OCI-LY7 (cell line): ENCODE data around the gene CASK. TPM values are rescaled to one million over a fixed set of nuclear protein-coding genes. Genes with fewer than 3 reads are reported as not detected.

ENCODE experiments used
- BruUV-seq: library from RNA; stranded (reverse); fragments of 400-500 nt; replicated peaks from 2 replicates; lab custom pipeline; 2021; lab: Mats Ljungman, UMichigan
- CTCF ChIA-PET: fragments of 300-600 bp; sonication (Branson Sonifier 250); formaldehyde crosslinking; loops from one replicate; lab custom pipeline; 2022; ENCODE audit warnings: antibody characterized with exemption; ENCODE audit not compliant: unreplicated experiment; lab: Charles Lee
- POLR2A ChIA-PET: fragments of 300-600 bp; sonication (Branson Sonifier 250); formaldehyde crosslinking; loops from one replicate; lab custom pipeline; 2022; ENCODE audit warnings: antibody characterized with exemption; lab: Charles Lee
- DNase-seq: peaks from one replicate; pipeline ENCODE4 v3.0.0-alpha.2; 2015; ENCODE audit warnings: low spot score
- H2AFZ ChIP-seq: fragments of 200-600 bp; sonication (generic), shearing (Covaris generic); 2 replicates; pipeline ENCODE4 v1.6.1; 2014; ENCODE audit warnings: mild to moderate bottlenecking, antibody characterized with exemption, low read length, moderate library complexity
- H3K27ac ChIP-seq: fragments of 200-600 bp; sonication (generic); 2 replicates; pipeline ENCODE4 v1.5.1; 2014; ENCODE audit warnings: mixed run types, low read depth, mild to moderate bottlenecking, moderate library complexity, low read length, inconsistent platforms; ENCODE audit not compliant: poor library complexity, severe bottlenecking
- H3K36me3 ChIP-seq: fragments of 200-600 bp; sonication (generic); 2 replicates; pipeline ENCODE4 v1.6.1; 2014; ENCODE audit warnings: mild to moderate bottlenecking, antibody characterized with exemption, low read length, moderate library complexity, mixed read lengths; ENCODE audit not compliant: insufficient read depth
- H3K4me1 ChIP-seq: fragments of 200-600 bp; sonication (generic); 2 replicates; pipeline ENCODE4 v1.5.1; 2014; ENCODE audit warnings: mild to moderate bottlenecking, low read length; ENCODE audit not compliant: insufficient read depth, poor library complexity, severe bottlenecking
- H3K4me2 ChIP-seq: fragments of 200-600 bp; sonication (generic); 2 replicates; pipeline ENCODE4 v1.6.1; 2014; ENCODE audit warnings: mild to moderate bottlenecking, low read length
- H3K4me3 ChIP-seq: fragments of 200-600 bp; sonication (generic); 2 replicates; pipeline ENCODE4 v1.5.1; 2014; ENCODE audit warnings: mild to moderate bottlenecking, low read depth, low read length; ENCODE audit not compliant: poor library complexity, severe bottlenecking
- H3K79me2 ChIP-seq: fragments of 200-600 bp; sonication (generic); 2 replicates; pipeline ENCODE4 v1.6.1; 2016; ENCODE audit warnings: low read depth, mild to moderate bottlenecking, low read length, moderate library complexity, mixed read lengths; ENCODE audit not compliant: insufficient read depth
- H3K9me2 ChIP-seq: fragments of 200-600 bp; sonication (generic); 2 replicates; pipeline ENCODE4 v1.6.1; 2016; ENCODE audit warnings: mild to moderate bottlenecking, low read length, mixed read lengths; ENCODE audit not compliant: insufficient read depth
- H3K9me3 ChIP-seq: fragments of 200-600 bp; sonication (generic); 2 replicates; pipeline ENCODE4 v1.6.1; 2014; ENCODE audit warnings: mild to moderate bottlenecking, mixed run types, low read length, mixed read lengths
- H4K20me1 ChIP-seq: fragments of 200-600 bp; sonication (generic); 2 replicates; pipeline ENCODE4 v1.6.1; 2014; ENCODE audit warnings: mild to moderate bottlenecking, antibody characterized with exemption, low read length, moderate library complexity, mixed read lengths; ENCODE audit not compliant: insufficient read depth
- EZH2phosphoT487 ChIP-seq: fragments of 200-600 bp; sonication (generic); IDR thresholded peaks from 2 replicates; pipeline ENCODE4 v1.6.1; 2018; ENCODE audit warnings: low read depth, borderline replicate concordance, mild to moderate bottlenecking, mixed run types, antibody characterized with exemption, low read length, moderate library complexity, mixed read lengths
- intact Hi-C: fragments of 100-400 bp; cut with micrococcal nuclease; formaldehyde crosslinking; loops from one replicate; pipeline ENCODE4 v1.10.0; 2022; ENCODE audit not compliant: unreplicated experiment
- total RNA-seq, 2 experiments: library from RNA; depleted of rRNA in 1 of 2; stranded (reverse); fragments of >200 nt in 1 of 2; shearing (Covaris generic) in 1 of 2; gene quantifications; 2 replicates each; pipeline ENCODE4 v1.2.3, GENCODE V29; 2014 to 2022
- TF ChIP-seq, protein P1 (sequence below): fragments of 200-600 bp; sonication (generic); conservative IDR thresholded peaks from 2 replicates; pipeline ENCODE4 v1.5.1; 2014; ENCODE audit warnings: mild to moderate bottlenecking, antibody characterized with exemption, low read length, moderate library complexity, mixed read lengths

CASK gene
- total RNA-seq, 2 experiments from 2014 or later: 18.6 to 29.4 TPM

DNA sequence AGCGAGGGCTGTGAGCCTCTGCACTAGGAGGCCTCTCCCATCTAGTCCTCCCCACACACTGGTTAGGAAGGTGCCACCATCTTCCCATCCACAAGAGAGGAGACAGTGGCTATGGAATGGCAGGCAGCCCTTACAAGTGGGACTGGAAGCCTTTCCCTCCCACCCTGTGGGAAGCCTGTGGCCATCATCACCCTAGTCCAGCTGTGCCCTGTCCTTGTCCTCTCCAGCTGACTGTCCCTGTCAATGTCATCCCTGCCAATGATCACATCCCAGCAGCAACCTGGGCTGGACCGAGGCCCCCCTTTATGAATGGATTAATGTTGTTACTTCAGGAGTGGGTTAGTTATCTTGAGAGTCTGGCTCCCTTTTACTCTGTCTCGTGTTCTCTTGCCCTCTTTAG, 423.4 kb downstream of the CASK start:
- H3K4me2 ChIP-seq: no peak overlapping the region
- CTCF ChIA-PET: no interaction called here
- no peak overlapping the region for H2AFZ ChIP-seq
- POLR2A ChIA-PET: no interaction called here
- no peaks in the 10 kb centered on the region for H3K9me3 ChIP-seq
- BruUV-seq: no TSS peak
- no peaks in the 10 kb centered on the region for H3K79me2 ChIP-seq
- H3K27ac ChIP-seq: no peak overlapping the region
- no peaks in the 10 kb centered on the region for H3K36me3 ChIP-seq
- H3K9me2 ChIP-seq: no peaks in the 10 kb centered on the region
- H4K20me1 ChIP-seq: no peaks in the 10 kb centered on the region
- H3K4me3 ChIP-seq: no peak overlapping the region
- DNase-seq: no peak
- no peaks in the 10 kb centered on the region for H3K4me1 ChIP-seq
- TF ChIP-seq EZH2phosphoT487: no peak
- TF ChIP-seq, protein P1, sequence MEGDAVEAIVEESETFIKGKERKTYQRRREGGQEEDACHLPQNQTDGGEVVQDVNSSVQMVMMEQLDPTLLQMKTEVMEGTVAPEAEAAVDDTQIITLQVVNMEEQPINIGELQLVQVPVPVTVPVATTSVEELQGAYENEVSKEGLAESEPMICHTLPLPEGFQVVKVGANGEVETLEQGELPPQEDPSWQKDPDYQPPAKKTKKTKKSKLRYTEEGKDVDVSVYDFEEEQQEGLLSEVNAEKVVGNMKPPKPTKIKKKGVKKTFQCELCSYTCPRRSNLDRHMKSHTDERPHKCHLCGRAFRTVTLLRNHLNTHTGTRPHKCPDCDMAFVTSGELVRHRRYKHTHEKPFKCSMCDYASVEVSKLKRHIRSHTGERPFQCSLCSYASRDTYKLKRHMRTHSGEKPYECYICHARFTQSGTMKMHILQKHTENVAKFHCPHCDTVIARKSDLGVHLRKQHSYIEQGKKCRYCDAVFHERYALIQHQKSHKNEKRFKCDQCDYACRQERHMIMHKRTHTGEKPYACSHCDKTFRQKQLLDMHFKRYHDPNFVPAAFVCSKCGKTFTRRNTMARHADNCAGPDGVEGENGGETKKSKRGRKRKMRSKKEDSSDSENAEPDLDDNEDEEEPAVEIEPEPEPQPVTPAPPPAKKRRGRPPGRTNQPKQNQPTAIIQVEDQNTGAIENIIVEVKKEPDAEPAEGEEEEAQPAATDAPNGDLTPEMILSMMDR: no peak
- intact Hi-C loops: no loop called here

DNA sequence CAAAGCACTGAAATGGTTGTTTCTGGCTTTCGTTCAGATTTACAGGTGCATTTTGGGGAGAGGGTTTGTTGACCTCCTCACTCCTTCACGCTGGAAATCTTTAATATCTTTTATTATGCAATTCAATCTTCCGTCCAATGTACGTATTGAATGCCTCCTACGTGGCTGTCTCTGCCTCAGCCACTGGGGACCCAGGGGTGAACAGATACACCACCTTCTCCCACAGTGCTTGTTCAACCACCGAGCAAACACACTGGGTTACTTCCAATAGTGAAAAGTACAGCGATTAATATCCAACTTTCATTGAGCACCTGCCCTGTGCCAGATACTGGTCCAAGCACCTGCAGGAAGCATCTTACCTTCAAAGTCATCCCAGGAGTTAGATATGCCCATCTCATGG, 424.2 kb downstream of the CASK start:
- no peak for TF ChIP-seq EZH2phosphoT487
- TF ChIP-seq, protein P1: no peak
- H4K20me1 ChIP-seq: no peaks in the 10 kb centered on the region
- no peaks in the 10 kb centered on the region for H3K9me2 ChIP-seq
- no peaks in the 10 kb centered on the region for H3K4me1 ChIP-seq
- H3K36me3 ChIP-seq: no peaks in the 10 kb centered on the region
- ChIA-PET CTCF (no interaction called here), POLR2A (no interaction called here)
- no peak overlapping the region for H3K27ac ChIP-seq
- no peak overlapping the region for H3K4me3 ChIP-seq
- no peak for DNase-seq
- no TSS peak for BruUV-seq
- no peak overlapping the region for H2AFZ ChIP-seq
- no peaks in the 10 kb centered on the region for H3K79me2 ChIP-seq
- intact Hi-C loops: no loop called here
- H3K9me3 ChIP-seq: no peaks in the 10 kb centered on the region
- no peak overlapping the region for H3K4me2 ChIP-seq

DNA sequence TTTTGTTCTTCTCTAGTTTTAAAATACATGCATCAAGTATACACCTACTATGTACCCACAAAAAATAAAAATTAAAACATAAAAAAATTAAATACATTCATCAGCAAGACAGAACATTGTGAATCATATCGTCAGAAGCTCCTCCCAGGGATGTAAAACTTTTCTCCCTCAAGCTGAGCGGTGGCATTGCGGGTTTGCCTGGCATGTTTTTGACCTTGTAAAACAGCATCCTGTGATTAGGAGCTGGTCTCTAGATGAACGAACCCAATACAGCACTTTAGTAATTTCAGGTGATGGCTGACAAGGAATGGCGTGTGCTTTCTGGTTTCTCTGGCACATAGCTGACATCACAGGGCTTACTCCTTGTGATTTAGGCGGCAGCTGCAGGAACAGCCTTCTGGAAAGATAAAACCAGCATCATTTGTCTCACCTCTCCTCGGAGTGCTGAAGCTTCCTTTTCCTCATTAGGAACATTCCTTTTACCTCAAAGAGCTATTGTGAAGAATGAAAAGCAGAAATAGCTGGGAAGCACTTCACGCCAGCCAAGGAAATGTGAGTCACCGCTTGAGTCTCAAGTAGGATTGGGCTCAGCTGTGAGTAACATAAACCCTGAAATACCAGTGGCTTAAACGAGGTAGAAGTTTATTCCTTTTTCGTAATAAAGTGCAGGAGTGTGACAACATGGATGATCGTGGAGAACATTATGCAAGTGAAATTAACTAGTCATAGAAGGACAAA, 431.9 kb downstream of the CASK start:
- peaks cover 6% of the 10 kb centered on the region for H3K4me1 ChIP-seq
- ChIA-PET CTCF (no interaction called here), POLR2A (interaction anchor here (0.6 kb wide), 1 partner anchor 21 kb away, joined by 3 read pairs; no protein-coding TSS in a partner anchor)
- DNase-seq: no peak
- H3K36me3 ChIP-seq: no peaks in the 10 kb centered on the region
- no peak overlapping the region for H3K4me3 ChIP-seq
- no peaks in the 10 kb centered on the region for H3K79me2 ChIP-seq
- no peak overlapping the region for H2AFZ ChIP-seq
- H3K27ac ChIP-seq: no peak overlapping the region
- no peak overlapping the region for H3K4me2 ChIP-seq
- BruUV-seq: no TSS peak
- no peak for TF ChIP-seq EZH2phosphoT487
- TF ChIP-seq, protein P1: no peak
- intact Hi-C loops: no loop called here
- no peaks in the 10 kb centered on the region for H4K20me1 ChIP-seq
- H3K9me2 ChIP-seq: no peaks in the 10 kb centered on the region
- H3K9me3 ChIP-seq: no peaks in the 10 kb centered on the region
